Measurements from ENCODE around the gene DDIAS. TPM values are rescaled to one million over a fixed set of nuclear protein-coding genes. Genes with fewer than 3 reads are reported as not detected.
"Not testable (repeated sequence)": the region's sequence is repeated elsewhere in the genome, so short reads cannot be mapped to it uniquely, and the experiment has no call there.

Gene DDIAS
- total and polyA plus RNA-seq, 10 donors = 1.5 to 11.1 (median 7.3) TPM

- no peak for TF ChIP-seq POLR2A (IDR thresholded peaks at IDR 0.05)
- no peak for TF ChIP-seq CTCF (IDR thresholded peaks at IDR 0.05 in 8 of 11, conservative IDR thresholded peaks at IDR 0.05 in 3 of 11)
- TF ChIP-seq POLR2AphosphoS5 (IDR thresholded peaks at IDR 0.05) = no peak
- H3K4me3 ChIP-seq = no peak overlapping the region
- peaks cover 0 to 15% (median 10%) of the 10 kb centered on the region in 8 donors for H3K9me3 ChIP-seq
- H3K27me3 ChIP-seq (replicated peaks in 1 of 7) = no peaks in the 10 kb centered on the region
- H3K27ac ChIP-seq = peak overlapping the region in 4 of 8 donors; percentile 13 to 51 (median 31)
- intact Hi-C loops (cut with DNase I; ENCODE audit: low total_unique reads) = loop anchor here (10.0 kb wide), 3 partner anchors 166 to 336 kb away; partner anchors contain the start of genes ANKRD42 and RAB30
- peaks cover 0 to 4% (median 0%) of the 10 kb centered on the region in 6 donors for H3K36me3 ChIP-seq
- no peak for DNase-seq
- H3K4me1 ChIP-seq = peaks cover 0 to 35% (median 16%) of the 10 kb centered on the region in 6 donors
These were observed 6.8 kb downstream of the DDIAS start for GRCh38 chr11:82908311-82908710.

GRCh38 chr11:82909015-82909640 is 7.6 kb downstream of the DDIAS start:
- peaks cover 0 to 15% (median 10%) of the 10 kb centered on the region in 8 donors for H3K9me3 ChIP-seq
- H3K36me3 ChIP-seq = peaks cover 0 to 12% (median 0%) of the 10 kb centered on the region in 6 donors
- no peak for DNase-seq
- no peaks in the 10 kb centered on the region for H3K27me3 ChIP-seq (replicated peaks in 1 of 7)
- peaks cover 0 to 35% (median 16%) of the 10 kb centered on the region in 6 donors for H3K4me1 ChIP-seq
- no peak for TF ChIP-seq POLR2A (IDR thresholded peaks at IDR 0.05)
- TF ChIP-seq POLR2AphosphoS5 (IDR thresholded peaks at IDR 0.05) = no peak
- TF ChIP-seq CTCF (IDR thresholded peaks at IDR 0.05 in 8 of 11, conservative IDR thresholded peaks at IDR 0.05 in 3 of 11) = no peak
- peak overlapping the region in 3 of 8 donors; percentile 2 to 45 (median 17) for H3K27ac ChIP-seq
- 87 to 94% (median 92%) methylated on average over 7 of the region's 7 CpGs for WGBS, 5 donors
- intact Hi-C loops (cut with DNase I; ENCODE audit: low total_unique reads) = loop anchor here (10.0 kb wide), 3 partner anchors 166 to 336 kb away; partner anchors contain the start of genes ANKRD42 and RAB30
- no peak overlapping the region for H3K4me3 ChIP-seq

- H3K27ac ChIP-seq = peak overlapping the region; percentile 62 to 92 (median 84)
- peak overlapping the region in 1 of 8 donors; percentile 34 for H3K4me3 ChIP-seq
- not testable (repeated sequence) for H3K9me3 ChIP-seq; H3K27me3 ChIP-seq (replicated peaks in 1 of 7)
- intact Hi-C loops (cut with DNase I; ENCODE audit: low total_unique reads) = loop anchor here (10.0 kb wide), 1 partner anchor 205 kb away; no protein-coding TSS in a partner anchor
- peaks cover 0 to 31% (median 0%) of the 10 kb centered on the region in 6 donors for H3K36me3 ChIP-seq
- peak; percentile 64 for DNase-seq
- H3K4me1 ChIP-seq = peaks cover 3 to 47% (median 20%) of the 10 kb centered on the region in 6 donors
- WGBS, 5 donors = 94 to 95% (median 95%) methylated on average over 10 of the region's 10 CpGs
These were observed 18.2 kb downstream of the DDIAS start for GRCh38 chr11:82919786-82920185.

- not testable (repeated sequence) for H3K9me3 ChIP-seq; DNase-seq; H3K27me3 ChIP-seq (replicated peaks in 1 of 7)
- Histone ChIP-seq H3K27ac (peak overlapping the region; percentile 62 to 92 (median 84)), H3K4me3 (peak overlapping the region in 1 of 8 donors; percentile 34), H3K36me3 (peaks cover 0 to 30% (median 0%) of the 10 kb centered on the region in 6 donors), H3K4me1 (peaks cover 3 to 47% (median 20%) of the 10 kb centered on the region in 6 donors)
- intact Hi-C loops (cut with DNase I; ENCODE audit: low total_unique reads) = loop anchor here (10.0 kb wide), 1 partner anchor 205 kb away; no protein-coding TSS in a partner anchor
- 38 to 58% (median 50%) methylated on average over 3 of the region's 3 CpGs for WGBS, 5 donors
These were observed 18.7 kb downstream of the DDIAS start for GRCh38 chr11:82920227-82920626.

GRCh38 chr11:82922396-82923173 is 21.0 kb downstream of the DDIAS start:
- not testable (repeated sequence) for H3K4me3 ChIP-seq; H3K27me3 ChIP-seq (replicated peaks in 1 of 7); H3K9me3 ChIP-seq
- Histone ChIP-seq H3K27ac (peak overlapping the region in 6 of 8 donors; percentile 9 to 92 (median 46)), H3K4me1 (peaks cover 5 to 55% (median 26%) of the 10 kb centered on the region in 6 donors), H3K36me3 (peaks cover 0 to 13% (median 0%) of the 10 kb centered on the region in 6 donors)
- 66 to 78% (median 74%) methylated on average over 8 of the region's 8 CpGs for WGBS, 5 donors
- peak; percentile 24 for DNase-seq
- intact Hi-C loops (cut with DNase I; ENCODE audit: low total_unique reads) = loop anchor here (10.0 kb wide), 1 partner anchor 208 kb away; no protein-coding TSS in a partner anchor
